HG03457 (cell line): ENCODE results near the gene AP5Z1.

Experiments used
- ATAC-seq: cut with Tn5 transposase; IDR thresholded peaks from one replicate; pipeline ENCODE4 v1.9.1; 2021; ENCODE audit warnings: moderate number of reproducible peaks; ENCODE audit not compliant: unreplicated experiment

AP5Z1 gene

GRCh38 chr7:4819560-4820404 lies 44.4 kb downstream of the AP5Z1 start:
- ATAC-seq = no peak

GRCh38 chr7:4820405-4820966 lies 45.1 kb downstream of the AP5Z1 start:
- no peak for ATAC-seq

- ATAC-seq = no peak
Observed at GRCh38 chr7:4820967-4821471, 45.6 kb downstream of the AP5Z1 start.

DNA sequence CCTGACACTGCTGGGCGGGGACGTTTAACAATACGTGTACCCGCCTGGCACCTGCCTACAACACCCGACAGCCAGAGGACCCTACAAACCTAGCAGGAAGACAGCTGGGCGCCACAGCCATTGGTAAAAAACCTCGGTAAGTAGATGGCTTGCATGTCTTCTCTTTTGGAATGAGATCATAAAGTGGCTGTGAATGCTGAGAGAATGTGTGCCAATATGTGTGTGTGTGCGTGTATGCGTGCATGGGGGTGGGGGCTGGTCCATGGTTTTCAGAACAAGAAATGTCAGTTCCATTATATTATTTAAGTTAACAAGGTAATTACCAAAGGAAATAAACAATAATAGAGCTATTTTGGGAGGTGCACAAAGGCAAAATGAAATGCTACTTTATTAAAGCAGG lies 47.3 kb downstream of the AP5Z1 start:
- no peak for ATAC-seq

DNA sequence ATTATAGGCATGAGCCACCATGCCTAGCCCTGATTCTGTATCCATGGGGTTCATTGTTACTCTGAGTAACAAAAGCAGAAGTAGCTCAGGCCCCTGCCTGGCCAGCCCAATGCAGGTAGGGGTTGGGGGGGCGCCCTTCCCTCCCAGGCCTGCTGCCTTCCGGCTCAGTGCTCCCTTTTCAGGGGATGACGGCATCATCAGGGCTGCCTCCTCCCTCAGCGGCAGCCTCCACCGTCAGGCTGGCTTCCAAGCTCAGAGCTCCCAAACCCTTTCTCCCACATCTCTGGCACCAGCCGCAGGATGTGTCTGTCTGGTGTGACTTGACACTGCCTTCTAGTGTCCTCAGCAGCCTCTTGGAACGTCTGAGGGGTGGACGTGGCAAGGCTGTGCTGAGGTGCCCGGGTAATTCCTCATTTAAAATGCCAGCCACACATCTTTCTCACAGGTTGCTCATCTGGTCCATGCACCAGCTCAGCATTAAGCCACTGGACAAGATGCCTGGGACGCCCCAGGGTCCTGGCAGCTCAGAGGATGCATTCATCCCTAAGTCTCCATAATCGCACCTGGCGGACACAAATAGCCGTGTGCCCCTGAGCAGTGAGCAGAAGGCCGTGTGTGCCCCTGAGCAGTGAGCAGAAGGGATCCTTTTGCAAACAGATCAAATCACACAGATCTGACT lies 48.2 kb downstream of the AP5Z1 start:
- no peak for ATAC-seq

GRCh38 chr7:4824120-4824775 lies 48.8 kb downstream of the AP5Z1 start:
- ATAC-seq = no peak

DNA sequence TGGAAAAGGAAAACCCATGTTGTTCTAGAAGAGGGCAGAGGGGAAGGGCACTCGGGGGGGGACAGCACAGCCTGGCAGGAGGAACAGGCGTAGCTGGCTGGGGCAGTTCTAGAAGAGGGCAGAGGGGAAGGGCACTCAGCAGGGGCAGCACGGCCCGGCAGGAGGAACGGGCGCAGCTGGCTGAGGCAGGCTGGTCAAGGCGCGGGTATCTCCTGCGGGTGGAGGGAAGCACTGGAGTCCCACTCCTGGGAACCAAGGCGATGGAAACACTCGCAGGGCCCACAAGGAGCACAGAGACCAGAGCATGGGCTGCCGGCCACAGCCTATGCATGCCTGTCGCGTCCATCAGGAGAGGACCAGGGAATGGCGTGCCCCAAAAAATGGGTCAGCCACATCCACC lies 49.7 kb downstream of the AP5Z1 start:
- no peak for ATAC-seq

GRCh38 chr7:4828720-4829383 lies 53.4 kb downstream of the AP5Z1 start:
- no peak for ATAC-seq

GRCh38 chr7:4830176-4830575 lies 54.8 kb downstream of the AP5Z1 start:
- ATAC-seq = no peak

DNA sequence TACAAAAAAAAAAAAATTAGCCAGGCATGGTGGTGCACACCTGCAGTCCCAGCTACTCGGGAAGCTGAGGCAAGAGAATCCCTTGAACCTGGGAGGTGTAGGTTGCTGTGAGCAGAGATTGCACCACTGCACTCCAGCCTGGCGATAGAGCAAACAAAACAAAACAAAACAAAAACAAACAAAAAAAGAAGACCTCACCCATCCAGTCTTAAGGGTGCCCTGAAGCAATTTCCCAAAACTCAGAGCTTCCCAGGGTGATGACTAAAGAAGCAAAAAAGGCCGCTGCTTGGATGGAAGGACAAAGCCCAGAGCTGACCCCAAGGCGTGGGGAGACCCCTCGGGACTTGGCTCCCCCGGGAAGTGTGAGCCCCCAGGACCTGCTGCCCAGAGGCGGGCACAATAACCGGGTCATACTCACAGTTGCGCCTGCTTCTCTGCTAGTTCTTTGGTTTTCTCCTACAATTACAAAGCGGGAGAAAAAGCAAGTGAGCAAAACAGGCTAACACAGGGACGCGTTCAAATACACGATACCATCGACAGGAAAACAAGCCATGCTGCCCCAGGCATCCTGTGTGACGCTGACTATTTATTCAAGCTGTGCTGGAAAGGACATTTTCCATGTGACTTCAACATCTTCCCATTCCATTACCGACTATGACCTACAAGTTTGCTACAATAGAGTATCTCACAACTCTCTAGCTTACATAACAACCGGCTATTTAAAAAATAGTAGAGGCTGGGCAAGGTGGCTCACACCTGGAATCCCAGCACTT lies 56.5 kb downstream of the AP5Z1 start:
- ATAC-seq = no peak

DNA sequence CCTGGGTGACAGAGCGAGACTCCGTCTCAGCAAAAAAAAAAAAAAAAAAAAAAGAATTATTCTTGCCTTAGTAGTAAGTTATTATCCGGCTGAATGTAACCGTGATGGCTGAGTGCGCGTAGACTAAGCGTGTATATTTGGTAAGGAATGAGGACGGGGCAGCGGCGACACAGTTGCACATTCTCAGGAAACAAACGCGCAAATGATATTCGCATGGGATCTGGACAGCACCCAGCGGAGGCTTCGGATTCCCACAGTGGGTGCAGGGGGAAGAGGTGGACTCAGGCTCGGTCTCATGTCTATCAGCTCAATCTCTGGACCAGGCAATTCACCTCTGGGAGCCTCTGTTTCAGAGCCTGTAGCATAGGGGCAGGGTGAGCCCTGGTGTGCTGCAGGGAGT lies 57.3 kb downstream of the AP5Z1 start:
- ATAC-seq = no peak

DNA sequence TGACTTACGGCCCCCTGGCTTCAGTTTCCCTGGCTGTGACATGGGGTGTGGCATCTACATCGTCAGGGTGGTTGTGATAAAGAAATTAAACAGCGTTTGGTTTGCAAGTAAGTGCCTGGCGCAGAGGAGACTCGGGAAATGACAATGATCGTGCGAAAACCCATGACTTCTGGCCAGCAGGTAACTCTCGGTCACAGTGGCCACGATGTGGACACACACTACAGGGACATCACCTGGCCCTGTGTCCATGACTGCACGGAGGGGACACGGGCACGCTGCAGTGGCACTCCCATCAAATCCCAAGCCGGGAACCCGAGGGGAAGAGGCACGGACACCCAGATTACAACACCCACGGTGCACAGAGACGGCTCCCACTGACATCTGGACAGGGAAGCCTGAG lies 57.8 kb downstream of the AP5Z1 start:
- no peak for ATAC-seq

DNA sequence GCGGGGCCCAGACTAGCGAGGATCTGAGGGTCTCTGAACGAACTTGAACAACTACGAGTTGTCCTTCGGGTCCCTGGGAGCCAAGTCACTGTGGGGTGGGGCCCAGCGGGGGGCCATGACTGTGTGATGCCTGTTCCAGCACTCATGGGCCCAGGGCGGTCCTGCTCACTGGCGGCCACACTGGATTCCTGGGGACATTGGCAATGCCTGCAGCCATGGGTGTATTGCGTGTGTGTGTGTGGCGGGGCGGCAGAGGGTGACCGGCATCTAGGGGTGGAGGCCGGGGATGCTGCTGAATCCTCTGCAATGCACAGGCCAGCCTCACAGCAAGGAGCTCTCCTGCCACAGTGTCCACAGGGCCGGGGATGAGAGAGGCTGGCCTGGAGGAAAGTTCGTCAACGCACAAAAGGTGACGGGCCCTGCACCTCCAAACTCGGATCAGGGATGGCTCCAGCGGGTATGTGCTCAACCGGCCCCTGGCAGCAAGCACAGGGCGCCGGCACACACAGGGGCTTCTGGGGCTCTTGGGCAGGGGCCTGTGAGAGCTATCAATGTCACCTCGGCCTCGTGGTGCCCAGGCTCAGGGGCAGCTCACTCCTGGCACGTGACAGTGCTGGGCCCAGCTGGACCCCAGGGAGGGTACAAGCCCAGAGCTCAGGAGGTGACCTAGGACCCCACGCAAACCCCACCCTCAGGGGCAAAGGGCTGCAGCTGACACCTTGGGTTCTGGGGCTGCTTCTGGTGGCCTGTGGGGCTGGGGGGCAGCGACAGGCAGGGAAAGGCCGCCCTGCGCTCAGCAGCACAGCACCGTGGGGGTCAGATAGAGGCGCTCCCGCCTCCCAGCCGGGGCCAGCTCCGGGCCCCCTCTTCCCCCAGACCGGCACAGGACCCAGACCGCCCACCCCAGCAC lies 58.5 kb downstream of the AP5Z1 start:
- ATAC-seq = no peak

- no peak for ATAC-seq
Observed at GRCh38 chr7:4834601-4835397, 59.4 kb downstream of the AP5Z1 start.

GRCh38 chr7:4835398-4836205 lies 60.2 kb downstream of the AP5Z1 start:
- ATAC-seq = no peak

- ATAC-seq = no peak
Observed at GRCh38 chr7:4836206-4836661, 60.8 kb downstream of the AP5Z1 start.

DNA sequence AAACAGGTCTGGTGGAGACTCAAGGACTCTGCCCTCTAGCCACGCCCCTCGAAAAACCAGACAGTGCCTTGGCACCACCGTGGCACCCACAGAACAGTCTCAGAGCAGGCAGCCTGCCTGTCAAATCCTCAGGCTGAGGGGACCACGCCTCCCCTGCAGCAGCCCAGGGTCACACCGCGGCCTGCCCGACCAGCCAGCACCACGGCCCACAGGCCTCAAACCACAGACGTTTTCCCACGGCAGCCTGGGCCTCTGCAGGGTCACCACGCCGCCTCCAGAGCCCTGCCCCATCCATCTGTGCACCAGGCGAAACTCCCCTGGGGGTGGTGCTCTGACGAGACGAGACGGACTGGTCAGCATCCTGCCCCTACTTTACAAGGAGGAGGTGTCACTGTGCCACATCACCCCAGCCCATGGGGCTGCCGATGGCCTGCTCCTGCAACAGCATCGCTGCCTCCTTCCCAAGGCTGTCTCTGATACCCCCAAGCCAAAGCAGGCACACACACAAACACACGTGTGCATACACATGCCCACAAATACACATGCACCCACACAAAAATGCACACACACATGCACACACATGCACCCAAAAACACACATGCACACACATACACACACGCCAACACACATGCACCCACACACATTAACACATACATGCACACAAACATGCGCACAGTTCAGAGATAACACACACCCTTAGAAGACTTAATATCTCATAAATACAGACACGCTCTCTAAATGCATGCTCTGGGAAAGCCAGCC lies 61.8 kb downstream of the AP5Z1 start:
- no peak for ATAC-seq
